Panc1 (cell line): Measurements from ENCODE around the gene LY6G6C.

Experiments used
- POLR2AphosphoS5 ChIP-seq: IDR thresholded peaks from 2 replicates; pipeline ENCODE4 v1.6.1; 2012; ENCODE audit warnings: mild to moderate bottlenecking, low read depth, low read length, moderate library complexity
- SIN3A ChIP-seq: IDR thresholded peaks from 2 replicates; pipeline ENCODE4 v1.6.1; 2012; ENCODE audit warnings: low read depth, mild to moderate bottlenecking, low read length, moderate library complexity, borderline replicate concordance; ENCODE audit not compliant: insufficient read depth
- TF ChIP-seq, protein P1 (sequence below): fragments of 450-650 bp; IDR thresholded peaks from 2 replicates; pipeline ENCODE4 v1.5.1; 2017; ENCODE audit warnings: mild to moderate bottlenecking
- TF ChIP-seq, protein P2 (sequence below), 2 experiments: IDR thresholded peaks; 2 replicates each; pipeline ENCODE4 v1.6.1; 2011 to 2012; ENCODE audit warnings: low read depth in 2 of 2, control low read depth in 1 of 2, low read length in 1 of 2, mild to moderate bottlenecking in 1 of 2, moderate library complexity in 1 of 2; ENCODE audit not compliant: insufficient read depth in 1 of 2

DNA sequence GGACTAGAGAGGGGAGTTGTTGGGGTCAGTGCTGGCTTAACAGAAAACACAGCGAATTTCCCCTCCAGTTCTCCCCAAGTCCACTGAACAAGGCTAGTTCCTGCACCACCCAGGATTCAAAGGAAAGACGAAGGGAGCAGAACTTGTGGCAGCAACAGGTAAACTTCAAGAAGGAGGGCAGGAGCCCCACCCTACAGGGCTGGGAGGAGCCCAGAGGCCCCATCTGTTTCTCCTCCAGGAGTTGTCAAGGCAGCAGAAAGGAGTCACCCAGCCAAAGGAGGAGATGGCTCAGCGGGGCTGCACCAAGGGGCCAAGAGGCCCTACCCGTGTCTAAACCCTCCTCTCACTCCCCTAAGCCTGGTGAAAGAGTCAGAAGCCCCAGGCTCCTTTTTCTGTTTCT lies 42.7 kb upstream of the LY6G6C start:
- TF ChIP-seq, protein P1, sequence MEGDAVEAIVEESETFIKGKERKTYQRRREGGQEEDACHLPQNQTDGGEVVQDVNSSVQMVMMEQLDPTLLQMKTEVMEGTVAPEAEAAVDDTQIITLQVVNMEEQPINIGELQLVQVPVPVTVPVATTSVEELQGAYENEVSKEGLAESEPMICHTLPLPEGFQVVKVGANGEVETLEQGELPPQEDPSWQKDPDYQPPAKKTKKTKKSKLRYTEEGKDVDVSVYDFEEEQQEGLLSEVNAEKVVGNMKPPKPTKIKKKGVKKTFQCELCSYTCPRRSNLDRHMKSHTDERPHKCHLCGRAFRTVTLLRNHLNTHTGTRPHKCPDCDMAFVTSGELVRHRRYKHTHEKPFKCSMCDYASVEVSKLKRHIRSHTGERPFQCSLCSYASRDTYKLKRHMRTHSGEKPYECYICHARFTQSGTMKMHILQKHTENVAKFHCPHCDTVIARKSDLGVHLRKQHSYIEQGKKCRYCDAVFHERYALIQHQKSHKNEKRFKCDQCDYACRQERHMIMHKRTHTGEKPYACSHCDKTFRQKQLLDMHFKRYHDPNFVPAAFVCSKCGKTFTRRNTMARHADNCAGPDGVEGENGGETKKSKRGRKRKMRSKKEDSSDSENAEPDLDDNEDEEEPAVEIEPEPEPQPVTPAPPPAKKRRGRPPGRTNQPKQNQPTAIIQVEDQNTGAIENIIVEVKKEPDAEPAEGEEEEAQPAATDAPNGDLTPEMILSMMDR = no peak
- TF ChIP-seq POLR2AphosphoS5 (no peak), SIN3A (no peak)
- TF ChIP-seq, protein P2, sequence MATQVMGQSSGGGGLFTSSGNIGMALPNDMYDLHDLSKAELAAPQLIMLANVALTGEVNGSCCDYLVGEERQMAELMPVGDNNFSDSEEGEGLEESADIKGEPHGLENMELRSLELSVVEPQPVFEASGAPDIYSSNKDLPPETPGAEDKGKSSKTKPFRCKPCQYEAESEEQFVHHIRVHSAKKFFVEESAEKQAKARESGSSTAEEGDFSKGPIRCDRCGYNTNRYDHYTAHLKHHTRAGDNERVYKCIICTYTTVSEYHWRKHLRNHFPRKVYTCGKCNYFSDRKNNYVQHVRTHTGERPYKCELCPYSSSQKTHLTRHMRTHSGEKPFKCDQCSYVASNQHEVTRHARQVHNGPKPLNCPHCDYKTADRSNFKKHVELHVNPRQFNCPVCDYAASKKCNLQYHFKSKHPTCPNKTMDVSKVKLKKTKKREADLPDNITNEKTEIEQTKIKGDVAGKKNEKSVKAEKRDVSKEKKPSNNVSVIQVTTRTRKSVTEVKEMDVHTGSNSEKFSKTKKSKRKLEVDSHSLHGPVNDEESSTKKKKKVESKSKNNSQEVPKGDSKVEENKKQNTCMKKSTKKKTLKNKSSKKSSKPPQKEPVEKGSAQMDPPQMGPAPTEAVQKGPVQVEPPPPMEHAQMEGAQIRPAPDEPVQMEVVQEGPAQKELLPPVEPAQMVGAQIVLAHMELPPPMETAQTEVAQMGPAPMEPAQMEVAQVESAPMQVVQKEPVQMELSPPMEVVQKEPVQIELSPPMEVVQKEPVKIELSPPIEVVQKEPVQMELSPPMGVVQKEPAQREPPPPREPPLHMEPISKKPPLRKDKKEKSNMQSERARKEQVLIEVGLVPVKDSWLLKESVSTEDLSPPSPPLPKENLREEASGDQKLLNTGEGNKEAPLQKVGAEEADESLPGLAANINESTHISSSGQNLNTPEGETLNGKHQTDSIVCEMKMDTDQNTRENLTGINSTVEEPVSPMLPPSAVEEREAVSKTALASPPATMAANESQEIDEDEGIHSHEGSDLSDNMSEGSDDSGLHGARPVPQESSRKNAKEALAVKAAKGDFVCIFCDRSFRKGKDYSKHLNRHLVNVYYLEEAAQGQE (IDR thresholded peaks at IDR 0.05; ENCODE audit: insufficient read depth in 1 of 2, low read depth in 2 of 2, low read length in 1 of 2) = no peak
